Activated CD4-positive, alpha-beta T cell treated with anti-CD3 and anti-CD28 coated beads, Interleukin-2, Interleukin-6, amounts not matched to agents 100 ng/mL and 50 ng/mL, durations not matched to agents 16 hours and 8 hours (primary cell): ENCODE measurements around the gene IZUMO2.
A peak's percentile ranks its signal among the peaks of the same experiment; 100 is the strongest.
"Not testable (repeated sequence)": the region's sequence is repeated elsewhere in the genome, so short reads cannot be mapped to it uniquely, and the experiment has no call there.

Experiments used
- DNase-seq: peaks from one replicate; pipeline ENCODE4 v3.0.0-alpha.2; 2020

IZUMO2 gene

DNA sequence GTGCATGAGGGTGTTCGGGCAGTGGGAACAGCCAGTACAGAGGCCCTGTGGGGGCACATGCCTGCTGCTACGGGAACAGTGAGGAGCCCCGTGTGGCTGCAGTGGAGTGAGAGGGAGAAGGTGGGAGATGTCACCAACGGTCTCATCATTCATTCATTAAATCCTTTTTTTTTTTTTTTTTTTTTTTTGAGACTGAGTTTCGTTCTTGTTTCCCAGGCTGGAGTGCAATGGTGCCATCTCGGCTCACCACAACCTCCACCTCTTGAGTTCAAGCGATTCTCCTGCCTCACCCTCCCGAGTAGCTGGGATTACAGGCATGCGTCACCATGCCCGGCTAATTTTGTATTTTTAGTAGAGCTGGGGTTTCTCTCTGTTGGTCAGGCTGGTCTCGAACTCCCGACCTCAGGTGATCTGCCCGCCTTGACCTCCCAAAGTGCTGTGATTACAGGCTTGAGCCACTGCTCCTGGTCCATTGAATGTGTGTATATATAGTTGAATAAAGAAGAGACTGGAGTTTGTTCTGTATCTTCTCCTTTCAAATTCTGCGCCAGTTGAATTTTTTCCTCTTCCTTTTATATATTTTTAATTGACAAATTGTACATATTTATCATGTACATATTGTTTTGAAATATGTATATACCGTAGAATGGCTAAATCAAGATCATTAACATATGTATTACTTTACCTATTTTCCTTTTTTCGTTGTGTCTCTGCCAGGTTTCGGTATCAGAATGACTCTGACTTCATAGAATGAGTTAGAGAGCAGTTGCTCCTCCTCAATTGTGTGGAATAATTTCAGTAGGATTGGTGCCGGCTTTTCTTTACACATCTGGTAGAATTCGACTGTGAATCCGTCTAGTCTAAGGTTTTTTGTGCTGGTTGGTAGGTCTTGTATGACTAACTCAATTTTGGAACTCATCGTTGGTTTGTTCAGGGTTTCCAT, 28.0 kb downstream of the IZUMO2 start:
- peak; percentile 44 for DNase-seq

DNA sequence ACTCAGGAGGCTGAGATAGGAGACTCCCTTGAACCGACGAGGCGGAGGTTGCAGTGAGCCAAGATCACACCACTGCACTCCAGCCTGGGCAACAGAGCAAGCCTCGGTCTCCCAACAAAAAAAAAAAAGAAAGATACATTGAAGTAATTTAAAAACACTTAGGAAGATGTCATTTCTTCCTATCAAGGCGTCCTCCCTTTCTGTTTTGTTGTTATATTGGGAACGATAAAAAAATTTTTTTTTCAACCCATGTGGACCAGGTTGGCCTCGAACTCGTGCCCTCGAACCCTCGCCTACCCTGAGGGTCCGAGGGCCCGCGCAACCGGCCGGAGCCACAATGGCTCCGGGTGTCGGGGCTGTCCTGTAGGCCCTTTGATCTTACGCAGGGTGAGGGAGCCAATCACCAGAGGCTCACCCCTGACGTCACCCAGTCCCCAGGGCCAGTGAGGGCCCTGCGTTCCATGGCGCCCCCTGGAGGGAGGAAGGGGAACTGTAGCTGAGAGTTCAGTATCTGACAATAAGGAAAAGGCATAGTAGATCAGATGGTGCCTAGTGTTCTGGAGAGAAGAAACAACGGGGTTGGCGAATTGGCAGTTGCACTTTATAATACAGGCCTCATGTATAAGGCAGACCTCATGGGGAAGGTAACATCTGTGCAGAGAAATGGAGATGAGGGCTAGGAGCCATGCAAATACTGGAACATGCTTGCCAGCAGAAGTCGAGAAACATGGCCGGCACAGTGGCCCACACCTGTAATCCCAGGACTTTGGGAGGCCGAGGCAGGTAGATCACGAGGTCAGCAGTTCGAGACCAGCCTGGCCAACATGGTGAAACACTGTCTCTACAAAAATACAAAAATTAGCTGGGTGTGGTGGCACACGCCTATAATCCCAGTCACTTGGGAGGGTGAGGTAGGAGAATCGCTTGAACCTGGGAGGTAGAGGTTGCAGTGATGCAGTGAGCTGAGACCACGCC, 29.3 kb downstream of the IZUMO2 start:
- not testable (repeated sequence) for DNase-seq

DNA sequence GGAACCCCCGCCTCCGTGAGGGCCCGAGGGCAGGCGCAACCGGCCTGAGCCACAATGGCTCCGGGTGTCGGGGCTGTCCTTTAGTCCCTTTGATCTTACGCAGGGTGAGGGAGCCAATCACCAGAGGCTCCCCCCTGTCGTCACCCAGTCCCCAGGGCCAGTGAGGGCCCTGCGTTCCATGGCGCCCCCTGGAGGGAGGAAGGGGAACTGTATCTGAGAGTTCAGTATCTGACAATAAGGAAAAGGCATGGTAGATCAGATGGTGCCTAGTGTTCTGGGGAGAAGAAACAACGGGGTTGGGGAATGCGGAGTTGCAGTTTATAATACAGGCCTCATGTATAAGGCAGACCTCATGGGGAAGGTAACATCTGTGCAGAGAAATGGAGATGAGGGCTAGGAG, 59.1 kb downstream of the IZUMO2 start:
- not testable (repeated sequence) for DNase-seq

DNA sequence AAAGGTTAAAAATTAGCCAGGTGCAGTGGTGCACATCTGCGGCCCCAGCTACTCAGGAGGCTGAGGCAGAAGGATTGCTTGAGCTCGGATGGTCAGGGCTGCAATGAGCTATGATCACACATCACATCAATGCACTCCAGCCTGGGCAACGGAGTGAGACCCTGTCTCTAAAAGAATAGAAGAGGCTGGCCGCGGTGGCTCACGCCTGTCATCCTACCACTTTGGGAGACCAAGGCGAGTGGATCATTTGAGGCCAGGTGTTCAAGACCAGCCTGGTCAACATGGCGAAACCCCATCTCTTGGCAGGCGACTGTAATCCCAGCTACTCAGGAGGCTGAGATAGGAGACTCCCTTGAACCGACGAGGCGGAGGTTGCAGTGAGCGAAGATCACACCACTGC, 59.7 kb downstream of the IZUMO2 start:
- not testable (repeated sequence) for DNase-seq
